ENCODE measurements around the gene TMPRSS11B. TPM values are rescaled to one million over a fixed set of nuclear protein-coding genes. Genes with fewer than 3 reads are reported as not detected.
A peak's percentile ranks its signal among the peaks of the same experiment; 100 is the strongest.

The TMPRSS11B gene
- polyA plus RNA-seq, 3 donors: not detected

GRCh38 chr4:68271851-68272357, 26.4 kb upstream of the TMPRSS11B start:
- peak; percentile 1 to 19 (median 5) for DNase-seq
- no peak overlapping the region for H3K27ac ChIP-seq (ENCODE audit: low read depth in 1 of 2, low read length in 2 of 2)
- intact Hi-C loops (cut with micrococcal nuclease): loop anchor here in 1 of 2 donors (10.0 kb wide), 1 partner anchor 103 kb away; no protein-coding TSS in a partner anchor
- H2AFZ ChIP-seq (ENCODE audit: insufficient read depth, low read depth, low read length, poor library complexity, severe bottlenecking): peak overlapping the region; percentile 9
- no peak overlapping the region for H3K27ac Mint-ChIP-seq
- H3K4me3 ChIP-seq (replicated peaks in 1 of 3; ENCODE audit: low read depth in 2 of 3, low read length in 3 of 3): peak overlapping the region in 1 of 3 experiments; percentile 28
- no peaks in the 10 kb centered on the region for H3K27me3 ChIP-seq (ENCODE audit: control insufficient read depth in 2 of 2, insufficient read depth in 2 of 2, low read length in 2 of 2)
- H3K4me1 ChIP-seq (ENCODE audit: control insufficient read depth in 1 of 2, insufficient read depth in 2 of 2, low read length in 2 of 2): no peaks in the 10 kb centered on the region
- no peaks in the 10 kb centered on the region for H3K36me3 Mint-ChIP-seq
- H3K36me3 ChIP-seq (replicated peaks in 1 of 2; ENCODE audit: control insufficient read depth in 1 of 2, insufficient read depth in 2 of 2, low read length in 2 of 2): no peaks in the 10 kb centered on the region
- H3K9me3 ChIP-seq (replicated peaks in 1 of 2; ENCODE audit: control insufficient read depth in 1 of 2, insufficient read depth in 1 of 2, low read length in 2 of 2): no peaks in the 10 kb centered on the region
- H4K20me1 ChIP-seq (ENCODE audit: insufficient read depth, low read length): no peaks in the 10 kb centered on the region
- H3K4me1 Mint-ChIP-seq: peaks cover 18% of the 10 kb centered on the region
- H3K4me2 ChIP-seq (replicated peaks; ENCODE audit: extremely low read depth, low read length, poor library complexity, severe bottlenecking): no peak overlapping the region
- H3K9me3 Mint-ChIP-seq: peaks cover 2 to 12% (median 4%) of the 10 kb centered on the region in 7 donors
- no peaks in the 10 kb centered on the region for H3K79me2 ChIP-seq (ENCODE audit: insufficient read depth, low read length)
- 33% methylated on average over 1 of the region's 11 CpGs for WGBS (ENCODE audit: insufficient coverage)
- peak; percentile 74 for TF ChIP-seq CTCF (IDR thresholded peaks at IDR 0.05)
- peaks cover 0 to 4% (median 2%) of the 10 kb centered on the region in 3 donors for H3K27me3 Mint-ChIP-seq (ENCODE audit: low read depth in 3 of 3)
- H3K4me3 Mint-ChIP-seq: peak overlapping the region; percentile 31 to 68
- peak overlapping the region; percentile 5 for H3K9ac ChIP-seq (ENCODE audit: insufficient read depth, low read length, poor library complexity, severe bottlenecking)

GRCh38 chr4:68267433-68267944, 22.0 kb upstream of the TMPRSS11B start:
- no peaks in the 10 kb centered on the region for H3K9me3 ChIP-seq (replicated peaks in 1 of 2; ENCODE audit: control insufficient read depth in 1 of 2, insufficient read depth in 1 of 2, low read length in 2 of 2)
- no peak overlapping the region for H3K4me3 ChIP-seq (replicated peaks in 1 of 3; ENCODE audit: low read depth in 2 of 3, low read length in 3 of 3)
- H3K27ac Mint-ChIP-seq: no peak overlapping the region
- H3K4me3 Mint-ChIP-seq: no peak overlapping the region
- no peaks in the 10 kb centered on the region for H3K79me2 ChIP-seq (ENCODE audit: insufficient read depth, low read length)
- H3K9ac ChIP-seq (ENCODE audit: insufficient read depth, low read length, poor library complexity, severe bottlenecking): no peak overlapping the region
- peaks cover 0 to 10% (median 0%) of the 10 kb centered on the region in 7 donors for H3K9me3 Mint-ChIP-seq
- no CpG with 5 or more reads among the region's 2 CpGs for WGBS (ENCODE audit: insufficient coverage)
- H4K20me1 ChIP-seq (ENCODE audit: insufficient read depth, low read length): no peaks in the 10 kb centered on the region
- peaks cover 7% of the 10 kb centered on the region for H3K4me1 Mint-ChIP-seq
- no peaks in the 10 kb centered on the region for H3K36me3 ChIP-seq (replicated peaks in 1 of 2; ENCODE audit: control insufficient read depth in 1 of 2, insufficient read depth in 2 of 2, low read length in 2 of 2)
- no peak overlapping the region for H3K27ac ChIP-seq (ENCODE audit: low read depth in 1 of 2, low read length in 2 of 2)
- no peak for DNase-seq
- H2AFZ ChIP-seq (ENCODE audit: insufficient read depth, low read depth, low read length, poor library complexity, severe bottlenecking): no peak overlapping the region
- H3K36me3 Mint-ChIP-seq: no peaks in the 10 kb centered on the region
- no peaks in the 10 kb centered on the region for H3K27me3 ChIP-seq (ENCODE audit: control insufficient read depth in 2 of 2, insufficient read depth in 2 of 2, low read length in 2 of 2)
- H3K4me2 ChIP-seq (replicated peaks; ENCODE audit: extremely low read depth, low read length, poor library complexity, severe bottlenecking): no peak overlapping the region
- intact Hi-C loops (cut with micrococcal nuclease): no loop called here
- TF ChIP-seq CTCF (IDR thresholded peaks at IDR 0.05): no peak
- no peaks in the 10 kb centered on the region for H3K4me1 ChIP-seq (ENCODE audit: control insufficient read depth in 1 of 2, insufficient read depth in 2 of 2, low read length in 2 of 2)
- H3K27me3 Mint-ChIP-seq (ENCODE audit: low read depth in 3 of 3): peaks cover 0 to 2% (median 2%) of the 10 kb centered on the region in 3 donors

All from CD14-positive monocyte (primary cell).